ENCODE results near the gene HMCES.
A peak's percentile ranks its signal among the peaks of the same experiment; 100 is the strongest.

DNA sequence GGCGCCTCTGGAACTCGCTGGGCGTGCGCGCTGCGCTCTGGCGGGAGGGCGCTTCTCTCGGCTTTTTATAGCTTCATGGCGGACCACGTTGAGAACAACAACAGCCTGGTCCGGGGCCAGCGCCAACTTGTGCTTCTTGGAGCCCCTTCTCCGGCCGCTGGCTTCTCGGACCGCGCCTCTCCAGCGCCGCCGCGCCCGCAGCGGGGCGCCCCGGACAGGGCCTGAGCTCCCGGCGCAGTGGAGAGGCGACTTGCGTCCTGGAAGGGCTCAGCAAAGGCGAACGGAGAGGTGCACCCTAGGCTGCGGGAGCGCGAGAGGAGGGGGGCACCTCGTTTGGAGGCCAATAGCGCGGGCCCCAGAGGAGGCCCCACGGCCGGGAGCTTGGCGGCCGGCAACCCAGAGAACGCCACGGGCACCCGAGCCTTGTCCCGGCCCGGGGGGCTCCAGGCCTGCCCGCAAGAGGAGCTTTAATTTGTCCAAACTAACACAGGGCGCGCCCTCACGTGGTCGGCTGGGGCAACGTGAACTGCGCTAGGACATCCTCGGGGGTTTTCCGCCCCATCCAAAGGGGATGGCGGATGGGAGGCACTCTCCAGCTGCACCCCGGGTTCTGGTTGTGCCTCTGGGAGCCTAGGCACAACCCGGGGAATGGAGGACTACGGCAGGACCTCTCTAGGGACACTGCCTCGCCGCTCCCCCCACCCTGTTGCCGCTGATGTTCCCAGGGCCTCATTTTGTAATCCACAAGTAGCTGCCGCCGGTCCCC, 37.8 kb downstream of the HMCES start:
- TF ChIP-seq, protein P1, sequence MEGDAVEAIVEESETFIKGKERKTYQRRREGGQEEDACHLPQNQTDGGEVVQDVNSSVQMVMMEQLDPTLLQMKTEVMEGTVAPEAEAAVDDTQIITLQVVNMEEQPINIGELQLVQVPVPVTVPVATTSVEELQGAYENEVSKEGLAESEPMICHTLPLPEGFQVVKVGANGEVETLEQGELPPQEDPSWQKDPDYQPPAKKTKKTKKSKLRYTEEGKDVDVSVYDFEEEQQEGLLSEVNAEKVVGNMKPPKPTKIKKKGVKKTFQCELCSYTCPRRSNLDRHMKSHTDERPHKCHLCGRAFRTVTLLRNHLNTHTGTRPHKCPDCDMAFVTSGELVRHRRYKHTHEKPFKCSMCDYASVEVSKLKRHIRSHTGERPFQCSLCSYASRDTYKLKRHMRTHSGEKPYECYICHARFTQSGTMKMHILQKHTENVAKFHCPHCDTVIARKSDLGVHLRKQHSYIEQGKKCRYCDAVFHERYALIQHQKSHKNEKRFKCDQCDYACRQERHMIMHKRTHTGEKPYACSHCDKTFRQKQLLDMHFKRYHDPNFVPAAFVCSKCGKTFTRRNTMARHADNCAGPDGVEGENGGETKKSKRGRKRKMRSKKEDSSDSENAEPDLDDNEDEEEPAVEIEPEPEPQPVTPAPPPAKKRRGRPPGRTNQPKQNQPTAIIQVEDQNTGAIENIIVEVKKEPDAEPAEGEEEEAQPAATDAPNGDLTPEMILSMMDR (IDR thresholded peaks at IDR 0.05; ENCODE audit: low read depth, low read length) = peak; percentile 79
- no peak for TF ChIP-seq EZH2phosphoT487 (IDR thresholded peaks at IDR 0.05; ENCODE audit: low read depth)
